MM.1S (cell line): ENCODE results near the gene FIGN.

Experiments used
- DNase-seq: peaks from one replicate; pipeline ENCODE4 v3.0.0-alpha.2; 2015
- H2AFZ ChIP-seq: fragments of 300-600 bp; sonication (generic); 2 replicates; pipeline ENCODE4 v1.6.0; 2016; ENCODE audit warnings: antibody characterized with exemption, low read length
- H3F3A ChIP-seq: fragments of 300-600 bp; sonication (generic); 2 replicates; pipeline ENCODE4 v1.6.1; 2016; ENCODE audit warnings: mild to moderate bottlenecking, antibody characterized with exemption, low read length, moderate library complexity, mixed read lengths; ENCODE audit not compliant: insufficient read depth
- H3K27ac ChIP-seq: fragments of 300-600 bp; sonication (generic); 2 replicates; pipeline ENCODE4 v1.5.1; 2016; ENCODE audit warnings: mild to moderate bottlenecking, low read length
- H3K27me3 ChIP-seq: fragments of 300-600 bp; sonication (generic); replicated peaks from 2 replicates; pipeline ENCODE4 v1.6.0; 2016; ENCODE audit warnings: low read length; ENCODE audit not compliant: insufficient read depth
- H3K36me3 ChIP-seq: fragments of 300-600 bp; sonication (generic); replicated peaks from 2 replicates; pipeline ENCODE4 v1.6.1; 2016; ENCODE audit warnings: mild to moderate bottlenecking, low read length, mixed read lengths; ENCODE audit not compliant: insufficient read depth
- H3K4me1 ChIP-seq: fragments of 300-600 bp; sonication (generic); 2 replicates; pipeline ENCODE4 v1.6.1; 2016; ENCODE audit warnings: low read length, mixed read lengths
- H3K4me2 ChIP-seq: fragments of 300-600 bp; sonication (generic); 2 replicates; pipeline ENCODE4 v1.6.0; 2016; ENCODE audit warnings: low read depth, low read length
- H3K4me3 ChIP-seq: fragments of 300-600 bp; sonication (generic); 2 replicates; pipeline ENCODE4 v1.5.1; 2016; ENCODE audit warnings: low read length, mixed read lengths
- H3K79me2 ChIP-seq: fragments of 300-600 bp; sonication (generic); 2 replicates; pipeline ENCODE4 v1.6.1; 2016; ENCODE audit warnings: mixed run types, low read length, mixed read lengths
- H3K9ac ChIP-seq: fragments of 300-600 bp; sonication (generic); 2 replicates; pipeline ENCODE4 v1.6.1; 2016; ENCODE audit warnings: low read length, mixed read lengths
- H3K9me2 ChIP-seq: fragments of 300-600 bp; sonication (generic); replicated peaks from 2 replicates; pipeline ENCODE4 v1.6.1; 2016; ENCODE audit warnings: mild to moderate bottlenecking, low read length, mixed read lengths; ENCODE audit not compliant: insufficient read depth
- H3K9me3 ChIP-seq: fragments of 300-600 bp; sonication (generic); replicated peaks from 2 replicates; pipeline ENCODE4 v1.6.1; 2016; ENCODE audit warnings: mild to moderate bottlenecking, low read length, mixed read lengths; ENCODE audit not compliant: insufficient read depth
- H4K20me1 ChIP-seq: fragments of 300-600 bp; sonication (generic); 2 replicates; pipeline ENCODE4 v1.6.1; 2016; ENCODE audit warnings: mild to moderate bottlenecking, low read length, moderate library complexity, mixed read lengths; ENCODE audit not compliant: insufficient read depth
- EZH2 ChIP-seq: fragments of 300-600 bp; sonication (generic); optimal IDR thresholded peaks from 2 replicates; pipeline ENCODE3; 2017; ENCODE audit warnings: low read depth, mild to moderate bottlenecking, antibody characterized with exemption, low read length, mixed read lengths
- EZH2phosphoT487 ChIP-seq: fragments of 300-600 bp; sonication (generic); IDR thresholded peaks from 2 replicates; pipeline ENCODE4 v1.6.1; 2018; ENCODE audit warnings: antibody characterized with exemption, low read length
- TF ChIP-seq, protein P1 (sequence below): fragments of 300-600 bp; sonication (generic); IDR thresholded peaks from 2 replicates; pipeline ENCODE4 v1.5.1; 2016; ENCODE audit warnings: antibody characterized with exemption, low read length, mixed read lengths

FIGN gene

DNA sequence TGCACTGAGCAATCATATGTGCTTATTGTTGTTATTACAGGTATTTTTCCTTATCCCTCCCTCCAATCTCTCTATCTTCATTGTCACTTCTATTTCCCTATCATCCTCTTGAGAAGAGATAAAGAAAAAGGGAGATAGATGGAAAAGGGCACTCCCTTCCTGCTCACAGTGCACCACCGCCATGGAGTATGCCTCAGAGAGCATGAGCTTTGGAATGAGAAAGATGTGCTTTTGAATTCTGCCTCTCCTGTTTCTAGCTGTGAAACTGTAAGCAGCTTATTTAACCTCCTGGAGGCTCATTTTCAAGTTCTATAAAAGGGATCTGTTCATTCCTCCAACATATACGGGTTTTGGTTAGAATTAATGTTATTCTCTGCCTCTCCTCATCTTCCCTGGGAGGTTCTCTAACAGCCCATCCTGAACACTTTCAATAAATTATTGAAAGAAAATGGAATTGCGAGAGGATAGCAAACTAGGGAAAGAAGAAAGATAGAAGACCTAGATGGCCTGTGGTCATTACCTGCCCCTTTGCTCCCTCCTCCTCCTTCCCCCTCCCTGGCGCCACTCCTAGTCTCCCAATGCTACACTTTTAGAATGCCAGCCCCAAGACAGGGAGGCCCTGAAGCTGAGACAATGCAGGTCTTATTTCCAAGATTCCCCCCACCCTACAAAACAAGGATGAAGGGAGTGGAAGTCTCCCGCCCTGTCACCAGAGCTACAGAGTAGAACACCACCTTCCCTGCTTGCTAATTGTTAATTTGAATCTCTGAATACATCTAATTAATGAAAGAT lies 37.8 kb downstream of the FIGN start:
- no peaks in the 10 kb centered on the region for H3K27me3 ChIP-seq
- H3K27ac ChIP-seq = no peak overlapping the region
- no peak for DNase-seq
- no peaks in the 10 kb centered on the region for H4K20me1 ChIP-seq
- no peak overlapping the region for H3K4me2 ChIP-seq
- H3K79me2 ChIP-seq = no peaks in the 10 kb centered on the region
- H3K36me3 ChIP-seq = no peaks in the 10 kb centered on the region
- H3K4me3 ChIP-seq = no peak overlapping the region
- H3K4me1 ChIP-seq = peaks cover 2% of the 10 kb centered on the region
- no peak overlapping the region for H2AFZ ChIP-seq
- TF ChIP-seq, protein P1, sequence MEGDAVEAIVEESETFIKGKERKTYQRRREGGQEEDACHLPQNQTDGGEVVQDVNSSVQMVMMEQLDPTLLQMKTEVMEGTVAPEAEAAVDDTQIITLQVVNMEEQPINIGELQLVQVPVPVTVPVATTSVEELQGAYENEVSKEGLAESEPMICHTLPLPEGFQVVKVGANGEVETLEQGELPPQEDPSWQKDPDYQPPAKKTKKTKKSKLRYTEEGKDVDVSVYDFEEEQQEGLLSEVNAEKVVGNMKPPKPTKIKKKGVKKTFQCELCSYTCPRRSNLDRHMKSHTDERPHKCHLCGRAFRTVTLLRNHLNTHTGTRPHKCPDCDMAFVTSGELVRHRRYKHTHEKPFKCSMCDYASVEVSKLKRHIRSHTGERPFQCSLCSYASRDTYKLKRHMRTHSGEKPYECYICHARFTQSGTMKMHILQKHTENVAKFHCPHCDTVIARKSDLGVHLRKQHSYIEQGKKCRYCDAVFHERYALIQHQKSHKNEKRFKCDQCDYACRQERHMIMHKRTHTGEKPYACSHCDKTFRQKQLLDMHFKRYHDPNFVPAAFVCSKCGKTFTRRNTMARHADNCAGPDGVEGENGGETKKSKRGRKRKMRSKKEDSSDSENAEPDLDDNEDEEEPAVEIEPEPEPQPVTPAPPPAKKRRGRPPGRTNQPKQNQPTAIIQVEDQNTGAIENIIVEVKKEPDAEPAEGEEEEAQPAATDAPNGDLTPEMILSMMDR = no peak
- no peak for TF ChIP-seq EZH2
- no peak for TF ChIP-seq EZH2phosphoT487
- H3K9me2 ChIP-seq = no peaks in the 10 kb centered on the region
- H3K9me3 ChIP-seq = no peaks in the 10 kb centered on the region
- peaks cover 1% of the 10 kb centered on the region; the same call in 1 of the 2 replicates for H3F3A ChIP-seq
- H3K9ac ChIP-seq = no peak overlapping the region

DNA sequence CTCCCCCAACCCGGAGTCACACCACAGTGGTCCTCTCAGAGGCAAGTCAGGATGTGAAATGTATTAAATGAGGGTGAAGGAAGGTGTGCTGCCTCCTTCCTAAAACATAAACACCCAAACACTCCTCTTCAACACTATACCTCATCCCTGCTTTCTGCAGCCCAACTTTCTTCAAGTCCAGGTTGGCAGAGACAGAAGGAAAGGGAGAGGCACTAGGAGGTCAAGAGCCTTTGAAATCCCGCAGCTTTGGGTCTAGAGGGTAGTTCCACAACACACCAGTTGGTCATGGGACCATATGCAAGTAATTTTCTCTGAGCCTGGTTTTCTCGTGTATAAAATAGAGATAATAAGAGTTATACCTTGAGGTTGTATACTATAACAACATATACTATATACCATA lies 38.4 kb downstream of the FIGN start:
- no peak for DNase-seq
- no peaks in the 10 kb centered on the region for H3K9me2 ChIP-seq
- H3K27me3 ChIP-seq = no peaks in the 10 kb centered on the region
- no peaks in the 10 kb centered on the region for H4K20me1 ChIP-seq
- no peaks in the 10 kb centered on the region for H3K36me3 ChIP-seq
- no peak overlapping the region for H3K4me3 ChIP-seq
- no peaks in the 10 kb centered on the region for H3K9me3 ChIP-seq
- H3K4me2 ChIP-seq = no peak overlapping the region
- no peak overlapping the region for H3K27ac ChIP-seq
- H3F3A ChIP-seq = no peaks in the 10 kb centered on the region
- H2AFZ ChIP-seq = no peak overlapping the region
- no peak overlapping the region for H3K9ac ChIP-seq
- TF ChIP-seq, protein P1 = no peak
- no peak for TF ChIP-seq EZH2
- TF ChIP-seq EZH2phosphoT487 = no peak
- H3K4me1 ChIP-seq = no peaks in the 10 kb centered on the region
- H3K79me2 ChIP-seq = no peaks in the 10 kb centered on the region

DNA sequence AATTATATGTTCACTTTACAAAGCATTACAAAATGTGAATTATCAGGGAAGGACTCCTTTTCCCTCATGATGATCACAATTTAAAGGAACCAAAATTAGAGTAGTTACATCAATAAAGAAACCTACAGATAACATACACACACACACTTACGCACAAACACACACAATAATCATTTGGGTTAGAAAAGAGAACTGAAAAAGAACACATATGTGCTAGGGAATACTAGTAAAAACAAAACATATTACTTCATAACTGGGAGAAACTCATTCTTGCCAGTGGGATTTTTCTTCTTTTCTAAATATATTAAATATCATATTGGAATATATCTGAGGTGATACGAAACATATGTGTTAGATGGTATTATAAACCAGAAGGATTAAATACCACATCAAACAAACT lies 42.3 kb downstream of the FIGN start:
- Histone ChIP-seq H3K4me1 (no peaks in the 10 kb centered on the region), H3K79me2 (no peaks in the 10 kb centered on the region), H3K9me2 (no peaks in the 10 kb centered on the region), H3F3A (no peaks in the 10 kb centered on the region), H3K27me3 (no peaks in the 10 kb centered on the region), H3K4me2 (no peak overlapping the region), H3K27ac (no peak overlapping the region), H3K9ac (no peak overlapping the region), H3K4me3 (no peak overlapping the region), H3K9me3 (no peaks in the 10 kb centered on the region), H2AFZ (no peak overlapping the region), H3K36me3 (no peaks in the 10 kb centered on the region), H4K20me1 (no peaks in the 10 kb centered on the region)
- DNase-seq = no peak
- no peak for TF ChIP-seq EZH2phosphoT487
- TF ChIP-seq, protein P1 = no peak
- no peak for TF ChIP-seq EZH2
